Measurements from ENCODE around the gene PLSCR4. TPM values are rescaled to one million over a fixed set of nuclear protein-coding genes. Genes with fewer than 3 reads are reported as not detected.

The PLSCR4 gene
- total and polyA plus RNA-seq, 2 of the 8 experiments (the other 6 are each of a cell fraction or from before 2014, with no cell fraction given): 1.8 to 2.9 TPM

DNA sequence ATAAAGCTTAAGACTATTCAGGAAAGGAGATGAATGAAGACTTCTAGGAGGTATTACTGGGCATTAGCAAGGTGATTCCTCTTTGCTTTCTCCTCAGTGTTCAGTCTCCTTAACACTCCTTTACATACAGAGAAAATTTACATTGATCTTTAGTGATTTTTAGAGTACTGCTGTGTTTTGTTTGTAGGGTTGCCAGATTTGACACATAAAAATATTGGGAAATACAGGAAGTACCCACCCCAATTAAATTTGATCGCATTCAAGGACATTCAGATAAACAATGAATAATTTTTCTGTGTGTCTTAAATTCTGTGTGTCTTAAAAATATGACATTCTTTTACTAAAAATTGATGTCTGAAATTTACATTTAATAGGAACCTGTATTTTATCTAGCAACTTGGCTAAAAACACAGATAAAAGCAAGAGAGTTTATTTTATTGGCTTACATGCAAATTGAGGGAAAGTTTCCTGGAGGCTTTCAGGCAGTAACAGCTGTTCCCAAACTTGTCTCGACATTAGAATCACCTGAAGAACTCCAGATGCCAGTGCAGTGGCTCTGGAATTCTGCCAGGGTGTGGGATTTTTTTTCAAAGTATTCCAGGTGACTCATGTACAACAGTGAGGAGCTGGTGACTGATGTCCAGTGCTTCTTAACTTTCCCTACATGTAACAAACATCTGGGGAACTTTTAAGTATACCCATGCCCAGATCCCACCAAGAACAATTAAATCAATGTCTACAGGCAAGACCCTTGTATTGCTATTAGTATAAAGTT, 66.5 kb downstream of the PLSCR4 start (continued):
- TF ChIP-seq, protein P1, sequence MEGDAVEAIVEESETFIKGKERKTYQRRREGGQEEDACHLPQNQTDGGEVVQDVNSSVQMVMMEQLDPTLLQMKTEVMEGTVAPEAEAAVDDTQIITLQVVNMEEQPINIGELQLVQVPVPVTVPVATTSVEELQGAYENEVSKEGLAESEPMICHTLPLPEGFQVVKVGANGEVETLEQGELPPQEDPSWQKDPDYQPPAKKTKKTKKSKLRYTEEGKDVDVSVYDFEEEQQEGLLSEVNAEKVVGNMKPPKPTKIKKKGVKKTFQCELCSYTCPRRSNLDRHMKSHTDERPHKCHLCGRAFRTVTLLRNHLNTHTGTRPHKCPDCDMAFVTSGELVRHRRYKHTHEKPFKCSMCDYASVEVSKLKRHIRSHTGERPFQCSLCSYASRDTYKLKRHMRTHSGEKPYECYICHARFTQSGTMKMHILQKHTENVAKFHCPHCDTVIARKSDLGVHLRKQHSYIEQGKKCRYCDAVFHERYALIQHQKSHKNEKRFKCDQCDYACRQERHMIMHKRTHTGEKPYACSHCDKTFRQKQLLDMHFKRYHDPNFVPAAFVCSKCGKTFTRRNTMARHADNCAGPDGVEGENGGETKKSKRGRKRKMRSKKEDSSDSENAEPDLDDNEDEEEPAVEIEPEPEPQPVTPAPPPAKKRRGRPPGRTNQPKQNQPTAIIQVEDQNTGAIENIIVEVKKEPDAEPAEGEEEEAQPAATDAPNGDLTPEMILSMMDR (IDR thresholded peaks at IDR 0.05; ENCODE audit: control extremely low read depth in 1 of 3, insufficient read depth in 1 of 3, low read depth in 1 of 3, low read length in 3 of 3): no peak
- TF ChIP-seq TAF7 (optimal IDR thresholded peaks at IDR 0.05; ENCODE audit: borderline replicate concordance, low read depth, low read length) (no peak), EP300 (IDR thresholded peaks at IDR 0.05; ENCODE audit: borderline replicate concordance in 1 of 2, low read depth in 2 of 2, low read length in 2 of 2) (no peak), BACH1 (IDR thresholded peaks at IDR 0.05; ENCODE audit: low read length) (no peak)
